ENCODE measurements around the gene SPN. TPM values are rescaled to one million over a fixed set of nuclear protein-coding genes. Genes with fewer than 3 reads are reported as not detected.

The SPN gene
- total RNA-seq = not detected in 2 replicates

GRCh38 chr16:29663016-29663806, at the start of gene SPN:
Gene SPN, plus strand, starts transcription at chr16:29663247. Its CDS starts 482 bp downstream, at chr16:29663729.

GRCh38 chr16:29678691-29679267, 15.7 kb downstream of the SPN start, which contains the start of gene QPRT:
Gene QPRT, plus strand, starts transcription at chr16:29679180. Its CDS starts 18 bp downstream, at chr16:29679198.

Other genes with a start within 250 kb of the SPN start
- gene BOLA2, start 208.9 kb upstream of the SPN start, total RNA-seq = 25.0 and 62.2 TPM in 2 replicates
- gene SLX1B, start 208.7 kb upstream of the SPN start, total RNA-seq = 4.6 and 14.4 TPM in 2 replicates
- 0.34 and 0.50 TPM in 2 replicates for gene SULT1A4, start 203.3 kb upstream of the SPN start, total RNA-seq
- gene NPIPB12, start 156.8 kb upstream of the SPN start, total RNA-seq = 8.2 and 40.9 TPM in 2 replicates
- under 0.01 and 0.28 TPM in 2 replicates for gene QPRT, start 15.9 kb downstream of the SPN start, total RNA-seq
- not detected in 2 replicates for gene C16orf54, start 82.7 kb downstream of the SPN start, total RNA-seq
- gene ZG16, start 115.0 kb downstream of the SPN start, total RNA-seq = not detected in 2 replicates
- gene KIF22, start 127.5 kb downstream of the SPN start, total RNA-seq = 7.0 and 13.0 TPM in 2 replicates
- 151 and 243 TPM in 2 replicates for gene MAZ, start 143.3 kb downstream of the SPN start, total RNA-seq
- gene PRRT2, start 148.9 kb downstream of the SPN start, total RNA-seq = not detected in 2 replicates
- 13.9 and 21.5 TPM in 2 replicates for gene PAGR1, start 152.9 kb downstream of the SPN start, total RNA-seq
- gene MVP, start 157.2 kb downstream of the SPN start, total RNA-seq = 74.2 and 246 TPM in 2 replicates
- 45.5 and 62.7 TPM in 2 replicates for gene CDIPT, start 200.0 kb downstream of the SPN start, total RNA-seq
- gene SEZ6L2, start 236.3 kb downstream of the SPN start, total RNA-seq = 4.8 and 18.9 TPM in 2 replicates
- gene ASPHD1, start 237.2 kb downstream of the SPN start, total RNA-seq = 1.6 and 4.4 TPM in 2 replicates